ENCODE measurements around the gene PDE4D.
A peak's percentile ranks its signal among the peaks of the same experiment; 100 is the strongest.

Gene PDE4D

DNA sequence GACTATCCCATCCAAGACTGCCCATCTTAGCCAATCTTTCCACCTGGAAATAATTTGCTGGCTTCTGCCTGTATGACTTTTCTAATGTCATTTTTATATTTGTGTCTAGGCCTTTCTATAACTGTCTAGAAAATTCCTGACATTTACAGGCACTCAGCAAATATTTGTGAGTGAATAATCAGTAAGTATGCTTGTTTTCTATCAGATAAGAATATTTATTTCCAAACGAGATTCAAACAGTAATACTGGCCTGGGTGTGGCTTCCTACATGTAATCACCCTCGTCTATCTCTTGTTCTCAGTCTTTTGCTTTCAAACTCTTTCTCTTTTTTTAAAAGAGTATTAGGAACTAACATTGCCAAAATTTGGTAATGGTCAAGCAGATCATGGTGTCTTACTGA lies 844.4 kb downstream of the PDE4D start:
- DNase-seq, result no peak

DNA sequence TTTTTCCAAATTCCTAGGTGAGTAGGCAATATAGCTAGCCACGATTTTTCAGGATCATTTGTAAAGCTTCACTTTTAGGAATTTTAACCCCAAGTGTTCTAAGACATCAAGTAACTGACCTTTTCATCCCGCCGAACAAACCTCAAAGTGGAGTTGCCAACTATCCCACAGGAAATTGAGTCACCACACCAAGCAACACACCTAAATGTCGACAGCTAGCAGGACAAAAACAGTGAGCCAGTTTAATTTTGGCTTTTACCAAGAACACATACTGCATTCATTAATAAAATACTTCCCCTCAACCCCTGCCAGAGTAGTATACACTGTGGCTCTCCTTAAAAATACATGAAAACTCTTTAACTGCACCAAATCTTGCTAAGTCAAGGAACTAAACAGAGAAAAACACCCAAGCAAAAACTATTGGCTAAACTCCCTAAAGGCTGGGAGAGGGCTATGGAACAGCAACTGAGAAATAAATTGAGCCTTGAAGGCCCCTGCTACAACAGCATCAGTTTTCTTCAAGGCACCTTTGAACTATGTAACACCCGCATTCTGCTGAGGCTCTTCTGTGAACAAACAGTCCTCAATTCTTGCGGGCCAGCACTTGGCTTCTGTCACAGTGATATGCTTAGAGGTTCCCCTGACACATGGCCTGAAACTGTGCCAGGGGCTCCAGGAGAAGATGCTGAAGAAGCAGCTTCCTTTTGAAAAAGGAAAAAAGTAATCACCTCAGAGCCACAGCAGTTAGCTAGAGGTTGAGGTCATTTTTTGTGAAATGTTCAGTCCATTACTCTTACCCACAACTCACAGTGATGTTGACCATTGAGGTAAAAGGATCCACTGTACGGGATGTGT lies 851.1 kb downstream of the PDE4D start:
- no peak for DNase-seq

DNA sequence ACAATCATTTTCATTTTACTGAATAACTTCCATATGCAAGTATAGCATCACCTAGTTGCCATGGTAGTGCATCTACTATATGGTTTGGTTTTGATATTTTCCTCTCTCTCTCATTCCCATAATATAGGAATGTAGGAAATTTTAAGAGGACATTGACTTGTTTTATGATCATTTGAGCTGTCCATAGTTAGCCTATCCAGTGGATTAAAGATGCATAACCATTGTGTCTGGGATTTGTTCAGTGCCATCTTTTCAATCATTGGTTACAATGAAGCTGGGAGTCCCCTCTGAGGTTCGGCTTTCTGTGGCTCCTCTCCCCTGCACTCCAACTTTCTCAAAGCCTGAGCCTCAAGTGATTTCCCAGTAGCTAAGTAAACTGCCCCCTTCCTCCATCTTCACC lies 852.2 kb downstream of the PDE4D start:
- no peak for DNase-seq

DNA sequence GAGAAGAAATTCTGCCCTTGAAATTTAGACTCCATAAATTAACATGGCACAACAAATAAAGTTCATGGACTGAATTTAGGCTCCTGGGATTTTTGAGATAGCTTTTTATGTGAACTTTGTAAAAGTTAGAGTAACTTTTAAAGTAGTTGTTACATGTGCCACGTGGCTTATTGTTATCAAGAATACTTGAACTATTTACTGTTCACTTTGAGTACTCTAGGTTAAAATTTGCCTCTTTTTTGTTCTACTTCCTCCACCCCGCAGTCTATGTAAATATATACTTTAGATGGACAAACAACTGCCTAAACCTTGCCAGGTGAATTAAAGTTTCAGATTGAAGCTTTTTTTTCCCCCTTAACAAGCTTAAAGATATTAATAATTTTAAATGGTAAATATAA lies 852.7 kb downstream of the PDE4D start:
- no peak for DNase-seq

DNA sequence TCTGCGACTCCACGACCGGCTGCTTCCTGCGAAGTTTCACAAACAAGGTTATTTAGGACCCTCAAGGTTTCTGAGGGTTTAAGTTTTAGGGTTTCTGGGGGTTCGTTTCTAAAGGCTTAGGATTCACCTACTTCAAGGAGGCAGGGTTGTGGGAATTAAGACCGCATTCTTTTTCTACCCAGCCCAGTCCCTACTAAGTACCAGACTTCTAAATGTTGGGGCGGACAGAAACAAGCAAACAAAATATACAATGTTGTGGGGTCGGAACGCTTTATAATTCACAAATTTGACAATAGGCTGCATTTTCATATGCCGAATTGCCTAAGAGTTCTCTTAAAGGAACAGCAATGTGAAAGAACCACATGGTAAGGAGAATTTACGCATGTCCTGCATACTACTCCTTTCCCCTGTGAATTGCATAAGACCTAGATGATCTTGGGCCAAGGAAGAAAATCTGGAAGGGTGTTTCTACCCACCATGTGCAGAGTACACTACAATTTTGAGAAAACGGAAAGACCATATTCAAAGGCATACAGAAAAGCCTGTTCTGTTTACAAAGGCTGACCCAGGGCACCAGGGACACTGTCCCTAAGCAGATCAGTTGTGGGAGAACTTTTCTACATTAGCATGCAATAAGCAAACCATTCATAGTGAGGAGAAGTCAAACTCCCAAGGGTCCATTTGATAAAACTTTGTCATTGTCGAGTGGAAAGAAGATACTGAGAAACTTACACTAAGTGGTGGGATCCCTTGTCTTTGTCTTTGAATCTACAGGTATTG lies 853.3 kb downstream of the PDE4D start:
- DNase-seq, result no peak

DNA sequence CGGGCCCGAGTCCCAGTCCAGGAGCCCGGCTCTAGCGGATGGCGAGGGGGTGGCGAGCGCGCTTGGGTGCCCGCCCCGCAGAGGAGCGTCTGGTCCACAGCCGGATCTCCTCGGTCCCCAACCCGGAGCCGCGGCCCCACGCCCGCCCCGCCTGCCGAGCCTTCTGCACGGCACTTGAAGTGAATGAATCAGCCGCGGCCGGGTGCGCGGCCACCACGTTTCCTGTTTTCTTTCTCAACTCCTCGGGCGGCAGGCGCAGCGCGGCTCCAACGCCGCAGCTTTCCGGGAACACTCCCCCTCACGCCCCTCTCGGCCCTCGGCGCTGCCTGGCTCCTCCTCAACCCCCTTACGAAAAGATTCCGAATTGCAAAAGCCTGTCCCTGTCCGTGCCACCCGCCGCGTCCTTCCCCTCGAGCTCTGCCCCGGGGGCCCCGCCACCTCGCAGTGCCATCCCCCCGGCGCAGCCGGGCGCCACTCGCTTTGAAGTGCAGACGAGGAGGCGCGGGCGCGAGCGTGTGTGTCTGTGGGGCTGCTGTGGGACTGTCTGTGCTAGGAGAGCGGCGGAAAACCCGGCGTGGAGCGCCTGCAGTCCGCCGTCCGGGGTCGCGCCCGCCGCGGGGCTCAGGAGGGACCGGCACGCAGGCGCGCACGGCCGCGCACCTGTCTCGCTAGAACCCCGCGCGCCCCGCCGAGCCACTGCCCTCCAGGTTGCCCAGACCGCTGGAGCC lies 854.1 kb downstream of the PDE4D start:
- no peak for DNase-seq

DNA sequence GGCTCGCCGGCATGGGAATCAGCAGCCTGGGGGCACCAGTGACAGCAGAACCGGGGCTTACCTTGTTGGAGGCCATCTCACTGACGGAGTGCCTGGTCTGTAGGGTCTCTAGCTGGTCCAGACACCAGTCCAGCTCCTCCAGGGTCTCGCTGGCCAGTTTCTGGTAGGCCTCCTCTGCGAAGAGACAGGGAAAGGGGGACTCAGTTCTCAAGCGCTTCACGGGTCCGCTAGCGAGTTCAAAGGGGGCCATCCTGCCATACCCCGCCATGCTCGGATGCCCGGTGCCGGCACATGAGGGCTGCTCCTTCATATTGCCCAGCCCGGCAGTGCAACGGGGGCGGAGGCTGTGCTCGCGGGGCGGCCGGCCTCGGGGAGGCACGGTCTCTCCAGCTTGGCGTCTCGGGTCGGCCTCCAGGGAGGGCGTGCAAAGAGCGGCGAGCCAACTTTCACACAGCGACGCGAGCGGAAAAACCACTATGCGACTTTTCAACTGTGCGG lies 854.7 kb downstream of the PDE4D start:
- no peak for DNase-seq

DNA sequence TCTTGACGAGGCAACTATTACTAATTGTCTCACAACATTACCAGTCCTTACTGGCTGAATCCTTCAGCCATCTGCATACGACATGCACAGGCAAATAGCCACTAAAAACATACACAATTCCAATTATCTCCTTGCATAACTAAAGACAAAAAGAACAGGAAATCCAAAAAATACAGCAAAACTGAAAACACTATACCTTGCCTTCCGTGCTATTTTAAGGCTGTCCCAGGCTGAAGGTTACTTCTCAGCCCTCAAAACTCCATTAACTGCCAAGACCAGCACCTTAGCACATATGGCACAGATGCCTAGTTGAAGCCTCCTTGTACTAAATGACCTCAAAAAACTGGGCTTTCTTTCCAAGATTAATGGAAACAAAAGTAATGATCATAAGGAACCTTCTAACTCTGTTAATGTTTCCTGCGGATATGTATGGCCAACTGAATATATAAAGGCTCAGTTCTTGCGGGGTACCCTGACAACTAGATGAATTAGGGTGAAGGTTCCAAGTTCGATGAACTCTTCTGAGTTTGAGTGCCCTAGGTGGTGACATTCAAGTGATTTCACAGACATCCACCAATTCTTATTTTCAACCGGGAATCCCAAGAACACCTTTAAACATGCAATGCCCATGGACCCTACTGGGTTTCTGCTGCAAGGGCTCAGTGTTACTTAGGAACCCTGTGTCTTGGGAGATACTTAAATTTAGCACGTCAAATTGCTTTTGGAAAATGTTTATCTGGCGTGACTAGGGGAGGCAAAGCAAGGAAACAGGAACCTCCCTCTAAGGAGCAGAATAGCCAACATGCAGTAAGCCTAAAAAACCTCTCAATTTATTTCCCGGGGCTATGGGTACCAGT lies 855.4 kb downstream of the PDE4D start:
- no peak for DNase-seq

DNA sequence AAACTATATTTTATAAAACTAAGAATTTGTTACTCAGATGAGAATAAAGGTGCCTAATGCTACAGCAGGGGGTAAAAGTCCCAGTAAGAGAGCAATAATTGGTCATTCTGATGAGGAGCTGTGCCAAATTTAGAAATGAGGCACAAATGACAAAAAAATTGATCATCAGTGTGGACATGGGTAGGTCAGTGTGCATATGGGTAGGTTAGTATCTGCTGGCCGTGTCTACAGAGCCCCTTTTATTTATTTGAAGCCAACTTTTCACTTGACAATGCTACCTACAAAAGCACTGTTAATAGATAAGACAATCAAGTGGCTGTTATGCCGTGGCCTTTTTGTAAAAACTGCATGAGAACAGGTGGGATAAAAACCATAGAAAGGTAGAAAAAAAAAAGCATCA lies 856.1 kb downstream of the PDE4D start:
- no peak for DNase-seq

DNA sequence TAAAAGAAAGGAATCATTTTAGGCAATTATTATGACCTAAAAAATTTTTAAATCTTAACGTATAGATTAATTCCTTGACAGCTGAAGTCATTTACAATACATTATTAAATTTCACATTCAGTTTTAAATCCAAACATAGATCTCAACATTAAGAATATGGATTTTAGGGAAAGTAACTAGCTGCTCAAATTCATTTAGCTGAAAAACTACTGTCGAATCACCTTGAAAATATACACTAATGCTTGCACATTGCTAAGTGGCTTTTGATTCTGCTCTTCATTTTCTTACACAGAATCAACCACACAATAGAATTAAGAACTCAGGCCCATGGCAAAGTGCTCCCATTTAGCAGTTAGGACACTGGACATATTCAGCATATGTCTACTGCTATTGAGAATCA lies 856.5 kb downstream of the PDE4D start:
- DNase-seq, result no peak

DNA sequence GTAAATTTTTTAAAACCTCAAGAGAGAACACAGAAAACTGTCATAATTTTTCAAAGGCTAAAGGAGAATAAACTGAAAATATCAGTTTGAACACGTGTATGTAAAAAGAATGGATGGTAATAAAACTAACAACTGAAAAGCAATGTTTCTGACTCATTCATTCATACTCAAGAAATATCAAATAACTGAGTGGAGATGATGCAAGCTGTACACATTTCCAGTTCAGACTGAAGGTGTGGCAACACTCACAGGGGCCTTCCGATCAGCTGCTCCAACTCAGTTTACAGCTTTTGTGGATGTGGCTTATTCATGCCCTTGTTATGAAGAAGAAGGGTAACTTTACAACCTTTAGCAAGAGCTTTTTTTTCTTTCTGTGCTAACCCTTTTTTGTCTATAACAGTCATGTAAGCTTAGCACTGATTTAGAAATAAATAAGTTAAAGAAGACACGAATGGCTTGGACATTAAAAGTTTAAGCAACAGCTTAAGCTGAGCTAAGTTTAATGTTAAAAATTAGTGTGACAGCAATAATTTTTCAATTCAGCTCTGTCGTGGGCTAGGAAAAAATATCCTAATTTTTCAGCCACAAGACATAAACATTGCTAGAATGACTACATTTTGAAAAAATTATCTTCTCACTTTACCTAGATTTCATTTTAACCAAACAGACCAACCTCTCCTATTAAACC lies 857.1 kb downstream of the PDE4D start:
- no peak for DNase-seq

DNA sequence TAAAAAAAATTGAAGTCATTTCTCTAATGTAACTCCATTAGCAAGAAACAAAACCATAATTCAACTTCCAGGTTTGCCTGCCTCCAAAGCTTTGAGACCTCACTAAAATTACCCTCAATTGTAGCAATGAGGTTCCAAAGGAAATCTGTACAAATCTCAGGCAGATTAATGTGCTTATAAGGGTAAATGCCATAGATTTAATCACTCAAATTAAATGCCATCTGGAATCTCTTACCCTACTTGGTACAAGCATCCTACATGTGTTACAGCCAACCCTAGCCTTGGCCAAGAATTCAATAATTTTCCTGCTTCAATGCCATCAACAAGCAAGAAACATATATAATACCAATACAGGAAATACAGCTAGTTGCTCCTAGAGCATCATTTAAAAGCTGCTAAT lies 857.8 kb downstream of the PDE4D start:
- DNase-seq, result no peak

DNA sequence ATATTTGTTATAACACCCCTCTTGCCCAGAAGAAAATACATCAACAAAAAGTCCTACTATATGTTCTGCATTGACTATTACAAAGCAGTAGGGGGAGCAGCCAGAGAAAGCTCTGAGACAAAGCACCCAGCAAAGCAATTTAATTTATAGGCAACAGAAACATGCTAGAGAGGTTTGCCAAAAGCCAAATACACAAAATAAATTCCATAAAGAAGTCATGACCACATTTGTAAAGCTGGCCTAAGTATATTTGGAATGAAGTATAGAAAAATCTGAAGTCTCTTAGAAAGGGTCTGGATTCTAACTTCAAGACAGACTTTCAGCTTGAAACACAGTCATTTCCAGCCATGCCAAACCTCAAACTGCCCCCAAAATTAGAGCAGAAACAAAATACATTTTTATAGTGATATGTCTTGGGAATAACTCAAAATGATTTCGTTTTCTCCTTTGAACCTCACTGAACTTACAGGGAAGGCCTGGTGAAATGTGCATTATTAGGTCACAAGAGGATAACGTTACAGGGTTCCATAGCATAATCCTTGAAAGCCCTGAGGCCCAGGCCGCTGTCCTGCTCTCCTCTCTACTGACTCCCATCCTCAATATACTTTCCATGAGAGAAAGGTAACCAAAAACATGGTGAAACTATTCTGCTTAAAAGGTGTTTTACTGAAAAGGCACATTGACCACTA lies 858.9 kb downstream of the PDE4D start:
- no peak for DNase-seq

DNA sequence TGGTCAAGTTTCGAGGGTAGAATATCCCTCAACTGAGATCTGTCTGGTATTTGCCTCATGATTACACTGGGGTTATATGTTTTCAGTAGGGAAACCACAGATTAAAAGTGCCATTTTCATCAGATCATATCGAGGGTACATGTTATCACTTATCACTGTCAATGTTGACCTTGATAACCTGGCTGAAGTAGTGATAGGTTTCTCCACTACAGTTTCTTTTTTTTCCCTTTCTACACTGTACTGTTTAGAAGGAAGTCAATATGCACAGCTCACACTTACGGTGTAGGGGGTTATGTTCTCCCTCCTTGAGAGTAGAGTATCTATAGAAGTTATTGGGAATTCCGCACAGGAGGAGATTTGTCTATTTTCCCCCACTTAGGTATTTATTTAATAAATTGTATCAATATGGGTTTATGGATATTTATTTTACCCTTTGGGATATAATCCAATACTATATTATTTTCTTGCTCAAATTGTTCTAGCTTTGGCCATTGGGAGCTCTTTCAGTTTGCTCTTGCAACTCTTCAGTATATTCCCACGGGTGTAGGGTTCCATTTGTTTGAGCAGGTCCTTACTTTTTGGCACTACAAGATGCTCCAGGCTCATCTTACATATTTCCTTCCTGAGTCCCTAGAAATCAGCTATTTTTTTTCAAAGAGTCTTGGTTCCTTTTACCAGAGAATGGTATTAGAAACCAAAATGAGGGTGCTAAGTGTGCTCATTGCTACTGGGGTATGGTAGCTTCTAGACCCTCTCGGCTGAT lies 866.2 kb downstream of the PDE4D start:
- no peak for DNase-seq

DNA sequence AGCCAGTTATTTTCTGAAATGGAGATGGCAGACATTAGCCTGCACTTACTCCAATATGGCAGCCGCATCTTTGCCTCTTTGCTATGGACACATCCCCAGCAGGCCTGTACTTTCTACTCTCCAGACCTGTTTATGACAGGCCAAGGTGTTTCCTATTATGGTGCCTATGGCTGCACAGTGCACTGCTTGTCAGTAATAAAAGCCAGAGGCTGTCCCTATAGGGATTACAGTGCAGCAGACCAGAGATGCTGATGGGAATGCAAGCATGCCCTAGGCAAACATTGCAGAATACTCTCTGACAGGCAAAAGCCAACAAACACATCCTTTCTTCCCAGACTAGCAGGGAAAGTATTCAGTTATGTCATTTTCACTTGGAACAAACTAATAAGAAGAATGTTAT lies 867.8 kb downstream of the PDE4D start:
- no peak for DNase-seq

DNA sequence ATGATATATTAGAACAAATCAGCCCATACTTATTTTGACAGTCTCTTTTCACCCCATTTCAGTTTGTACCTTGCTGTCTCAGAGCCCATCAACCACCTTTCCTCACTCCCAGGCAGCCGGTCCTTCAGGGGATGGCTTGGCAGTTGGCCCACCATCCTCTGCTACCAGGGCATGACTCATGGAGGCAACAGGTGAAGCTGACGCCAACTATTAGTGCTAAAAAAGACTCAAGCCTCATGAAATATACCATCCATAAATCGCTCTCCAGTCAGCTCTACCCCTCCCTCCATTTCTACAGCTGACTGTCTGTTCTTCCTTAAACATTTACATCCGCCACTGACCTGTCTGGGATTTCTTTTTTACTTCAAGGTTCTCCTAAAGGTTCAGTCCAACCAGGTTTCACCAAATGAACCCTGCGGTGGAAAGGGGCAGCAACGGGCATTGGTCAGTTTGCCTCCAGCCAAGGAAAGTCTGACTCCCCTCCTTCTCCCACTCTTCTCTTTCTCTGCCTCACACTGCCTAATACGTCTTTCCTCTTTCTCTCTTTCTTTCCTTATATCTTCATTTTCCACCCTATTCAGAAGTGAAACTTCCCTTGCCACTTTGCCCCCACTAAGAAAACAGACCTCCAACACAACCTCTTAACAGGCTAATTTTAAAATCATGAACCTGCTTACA lies 871.5 kb downstream of the PDE4D start:
- peak in 1 of 2 experiments; percentile 57 for DNase-seq

DNA sequence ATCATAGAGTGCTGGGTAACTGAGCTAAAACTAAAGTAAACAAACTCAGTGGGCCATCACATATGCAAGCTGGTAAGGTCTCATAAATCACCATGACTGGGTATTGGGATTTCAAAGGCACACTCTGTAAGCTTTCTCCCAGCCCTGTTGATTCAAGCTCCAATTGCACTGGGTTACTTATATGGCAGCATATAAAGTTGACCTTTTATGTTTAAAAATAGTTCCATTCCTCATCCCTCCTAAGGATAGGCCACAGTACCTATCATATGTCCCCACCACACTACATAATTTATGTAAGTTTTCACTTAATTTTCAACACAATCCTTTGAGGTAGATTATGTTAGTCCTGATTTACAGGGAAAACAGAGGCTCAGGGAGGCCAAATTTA lies 872.2 kb downstream of the PDE4D start:
- DNase-seq, result peak; percentile 82 to 86

DNA sequence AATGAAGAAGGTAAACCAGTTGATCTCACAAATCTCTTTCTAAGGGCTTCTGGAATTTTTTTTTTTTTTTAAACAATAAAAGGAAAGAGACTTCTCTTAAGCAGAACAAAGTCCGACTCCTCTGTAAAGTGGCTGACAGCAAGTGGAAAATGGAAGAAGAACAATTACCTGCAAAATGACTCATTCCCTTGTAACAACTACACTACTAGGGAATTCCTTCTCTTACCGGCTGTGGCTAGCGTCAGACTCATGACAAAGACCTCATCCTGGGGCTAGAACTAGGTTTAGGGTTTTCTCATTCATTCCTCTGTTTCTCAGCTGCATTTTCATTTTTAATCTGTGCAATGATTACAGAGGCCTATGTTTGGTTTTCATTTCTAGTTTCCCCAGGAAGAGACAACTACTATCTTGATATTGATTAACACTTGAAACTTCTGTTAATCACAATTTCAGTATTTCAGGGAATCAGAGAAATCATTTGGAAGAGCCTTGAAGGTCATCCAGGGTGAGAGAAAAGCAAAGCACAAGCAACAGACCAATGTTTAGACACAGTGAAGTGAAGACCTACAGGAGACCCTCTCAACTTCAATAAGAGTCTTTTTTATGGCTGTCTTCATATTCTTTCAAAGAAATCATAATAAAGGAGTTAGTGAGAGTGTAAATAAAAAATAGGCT lies 872.8 kb downstream of the PDE4D start:
- DNase-seq, result peak in 1 of 2 experiments; percentile 86

DNA sequence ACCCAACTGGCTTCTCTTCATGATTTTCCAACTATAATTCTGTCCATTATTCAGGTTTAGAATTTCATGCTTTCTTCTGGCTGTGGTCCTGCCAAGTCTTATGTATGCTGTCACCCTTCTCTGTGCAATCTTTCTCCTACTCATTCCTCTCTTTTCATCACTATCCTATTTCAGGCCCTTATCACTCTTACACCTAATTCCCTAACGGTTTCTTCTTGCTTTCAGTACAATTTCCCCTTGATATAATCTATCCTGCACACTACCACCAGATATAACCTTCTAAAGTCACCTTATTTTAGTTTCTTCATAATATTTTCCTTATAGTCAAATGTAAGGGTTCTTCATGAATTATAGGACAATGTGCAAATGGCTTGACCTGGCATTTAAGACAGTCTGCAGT lies 874.4 kb downstream of the PDE4D start:
- DNase-seq, result no peak
